HG03159 (cell line): ENCODE data around the gene TFE3.
"Not testable (repeated sequence)": the region's sequence is repeated elsewhere in the genome, so short reads cannot be mapped to it uniquely, and the experiment has no call there.

Experiments used
- ATAC-seq: cut with Tn5 transposase; IDR thresholded peaks from one replicate; pipeline ENCODE4 v1.9.1; 2021; ENCODE audit warnings: mild to moderate bottlenecking, moderate library complexity; ENCODE audit not compliant: unreplicated experiment

Gene TFE3

GRCh38 chrX:49002091-49002935 lies 40.8 kb downstream of the TFE3 start, which contains the start of gene GRIPAP1:
Gene GRIPAP1, minus strand, starts transcription at chrX:49002264. Its CDS starts 35 bp downstream, at chrX:49002229.
- peak; percentile 80 for ATAC-seq

DNA sequence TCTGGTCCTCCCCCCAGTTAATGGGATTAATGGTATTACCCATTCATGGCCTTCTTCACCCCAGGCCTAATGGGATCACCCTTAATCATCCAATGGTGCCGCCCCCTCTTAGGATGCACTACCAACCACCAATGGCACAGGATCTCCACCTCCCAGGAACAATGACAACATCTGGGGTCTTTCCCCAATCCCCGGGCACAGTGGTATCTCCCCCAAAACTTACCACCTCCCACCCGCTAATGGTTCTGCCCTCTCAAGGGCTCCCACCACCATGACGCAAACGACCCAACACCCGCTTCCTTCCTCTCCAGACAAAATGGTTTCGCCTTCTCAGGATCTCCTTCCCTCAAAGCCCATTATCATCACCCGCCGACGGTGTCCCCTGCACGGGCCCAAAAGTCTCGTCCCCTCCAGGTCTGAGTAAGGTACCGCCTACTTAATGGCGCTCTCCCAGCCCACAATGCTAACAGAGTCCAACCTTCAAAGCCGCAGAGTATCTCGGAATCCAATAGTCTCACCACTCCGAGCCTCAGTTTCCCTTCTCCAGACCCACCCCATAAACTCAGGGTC lies 41.6 kb downstream of the TFE3 start:
- ATAC-seq: peak; percentile 20

DNA sequence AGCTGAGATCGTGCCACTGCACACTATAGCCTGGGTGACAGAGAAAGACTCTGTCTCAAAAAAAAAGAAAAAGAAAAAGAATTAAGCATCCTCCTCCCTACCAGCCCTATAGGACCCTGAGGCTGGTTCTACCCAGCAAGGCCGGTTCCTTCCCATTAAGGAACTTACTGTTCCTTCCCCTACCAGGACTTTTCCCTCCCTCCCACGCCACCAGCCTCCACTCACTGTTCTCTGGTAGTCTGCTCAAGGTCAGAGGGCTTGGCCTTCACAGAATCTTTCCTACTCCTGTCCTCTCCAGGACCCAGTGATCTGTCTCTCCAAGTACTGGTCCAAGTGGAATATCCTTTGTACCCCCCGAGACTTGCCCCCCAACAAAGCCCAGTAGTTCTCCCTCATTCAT lies 42.5 kb downstream of the TFE3 start:
- ATAC-seq: no peak

DNA sequence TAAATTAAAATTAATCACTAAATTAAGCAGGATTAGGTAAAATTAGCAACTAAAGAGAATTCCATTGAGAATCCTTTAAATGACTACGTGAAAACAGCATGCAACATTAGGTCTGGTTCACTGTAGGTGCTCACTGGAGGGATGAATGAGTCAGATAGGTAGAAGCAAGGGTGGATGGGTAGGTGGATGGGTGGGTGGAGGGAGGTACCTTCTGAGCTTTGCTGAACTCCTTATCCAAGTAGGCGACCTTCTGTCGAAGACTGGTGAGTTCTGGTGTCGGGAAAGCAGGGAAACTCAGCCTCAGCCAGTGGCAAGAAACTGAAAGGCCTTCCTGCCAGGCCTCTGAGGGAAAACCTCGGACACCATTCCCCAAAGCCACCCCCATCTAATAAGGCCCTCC lies 44.1 kb downstream of the TFE3 start:
- no peak for ATAC-seq

- no peak for ATAC-seq
Observed at GRCh38 chrX:48998391-48998790, 44.8 kb downstream of the TFE3 start.

- no peak for ATAC-seq
Observed at GRCh38 chrX:48997865-48998264, 45.3 kb downstream of the TFE3 start.

GRCh38 chrX:48997455-48997854 lies 45.7 kb downstream of the TFE3 start:
- no peak for ATAC-seq

DNA sequence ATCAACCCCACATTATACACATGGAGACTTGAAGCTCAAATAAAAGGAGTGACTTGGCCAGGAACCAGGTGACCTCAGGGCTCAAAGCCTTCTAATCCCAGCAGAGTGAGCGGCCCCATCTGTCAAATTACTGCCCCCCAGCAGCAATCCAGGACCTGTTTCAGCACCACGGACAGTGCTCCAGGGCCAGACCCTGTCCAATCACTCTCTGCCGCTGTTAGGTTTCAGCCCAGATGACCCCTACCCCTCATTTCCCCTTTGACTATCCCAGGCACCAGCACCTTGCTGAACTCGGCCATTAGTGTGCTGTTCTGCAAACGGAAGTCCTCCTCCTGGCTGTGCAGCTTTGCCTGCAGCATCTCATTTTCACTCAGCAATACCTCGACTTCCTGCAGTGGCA lies 46.2 kb downstream of the TFE3 start:
- ATAC-seq: no peak

DNA sequence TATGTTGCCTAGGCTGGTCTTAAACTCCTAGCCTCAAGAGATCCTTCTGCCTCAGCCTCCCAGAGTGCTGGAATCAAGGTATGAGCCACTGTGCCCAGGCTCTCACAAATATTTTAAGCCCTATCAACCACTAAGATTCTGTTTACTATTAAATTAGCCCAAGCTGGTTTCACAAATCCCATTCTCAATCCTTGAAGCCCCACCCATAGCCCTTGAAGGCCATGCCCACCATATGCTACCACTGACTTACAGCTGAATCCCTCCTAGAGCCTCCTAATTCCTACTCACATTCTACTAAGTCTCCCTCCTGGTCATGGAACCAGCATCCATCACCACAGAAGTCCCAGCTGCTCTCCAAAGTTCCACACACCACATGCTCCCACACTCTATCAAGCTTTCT lies 50.8 kb downstream of the TFE3 start:
- no peak for ATAC-seq

DNA sequence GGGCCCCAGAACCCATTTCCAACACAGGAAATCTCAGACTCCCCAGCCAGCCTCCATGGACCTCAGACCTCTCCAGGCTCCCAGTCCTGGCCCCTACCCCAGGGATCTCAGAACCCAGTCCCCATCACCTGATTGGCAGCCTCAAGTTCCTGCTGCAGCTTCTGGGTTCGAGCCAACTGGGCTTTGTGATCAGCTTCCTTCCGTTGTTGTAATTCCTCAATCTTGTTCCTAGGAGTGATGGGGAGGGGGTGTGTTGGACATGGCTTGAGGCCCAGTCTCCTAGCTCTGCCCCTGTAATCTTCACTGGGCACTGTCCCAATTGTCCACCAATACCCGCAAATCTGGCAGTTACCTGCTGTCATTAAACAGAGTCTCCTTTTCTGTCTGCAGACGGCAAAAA lies 53.7 kb downstream of the TFE3 start:
- no peak for ATAC-seq

DNA sequence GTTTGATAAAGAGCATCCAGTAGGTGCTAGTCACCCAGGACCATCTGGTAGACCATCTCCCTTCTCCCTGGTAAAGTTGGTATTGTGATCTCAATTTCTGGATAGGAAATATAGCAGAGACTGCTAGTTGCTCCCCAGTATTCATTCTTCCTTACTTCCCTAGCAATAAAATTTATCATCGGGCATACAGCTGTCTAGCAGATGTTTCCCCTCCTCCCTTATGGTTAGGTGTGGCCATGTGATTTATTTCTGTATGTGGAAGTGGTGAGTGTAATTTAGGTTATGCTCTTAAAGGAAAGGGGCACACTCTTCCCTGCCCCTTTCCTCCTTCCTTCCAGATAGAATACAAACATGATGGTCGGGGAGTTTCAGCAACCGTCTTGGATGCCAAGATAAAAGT lies 59.3 kb downstream of the TFE3 start:
- no peak for ATAC-seq

GRCh38 chrX:48983081-48983480 lies 60.1 kb downstream of the TFE3 start:
- ATAC-seq: no peak

DNA sequence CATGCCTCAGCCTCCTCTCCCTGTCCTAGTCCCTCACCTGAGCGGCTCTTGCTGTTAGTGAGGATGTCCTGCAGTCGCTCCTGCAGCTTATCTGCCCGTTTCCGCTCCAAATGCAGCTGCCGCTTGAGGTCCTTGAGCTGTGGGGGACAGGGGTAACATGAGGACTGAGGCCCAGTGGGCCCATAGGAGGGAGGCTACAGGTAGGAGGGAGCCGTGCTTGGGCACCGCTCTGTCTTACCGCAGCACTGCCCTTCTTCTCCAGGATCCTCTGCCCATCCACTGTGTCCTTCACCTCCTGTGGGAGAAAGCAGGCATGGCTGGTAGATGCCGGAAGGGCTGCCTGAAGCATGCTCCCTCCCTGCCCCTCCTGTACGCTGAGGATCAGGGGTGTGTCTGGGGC lies 62.0 kb downstream of the TFE3 start:
- ATAC-seq: no peak

DNA sequence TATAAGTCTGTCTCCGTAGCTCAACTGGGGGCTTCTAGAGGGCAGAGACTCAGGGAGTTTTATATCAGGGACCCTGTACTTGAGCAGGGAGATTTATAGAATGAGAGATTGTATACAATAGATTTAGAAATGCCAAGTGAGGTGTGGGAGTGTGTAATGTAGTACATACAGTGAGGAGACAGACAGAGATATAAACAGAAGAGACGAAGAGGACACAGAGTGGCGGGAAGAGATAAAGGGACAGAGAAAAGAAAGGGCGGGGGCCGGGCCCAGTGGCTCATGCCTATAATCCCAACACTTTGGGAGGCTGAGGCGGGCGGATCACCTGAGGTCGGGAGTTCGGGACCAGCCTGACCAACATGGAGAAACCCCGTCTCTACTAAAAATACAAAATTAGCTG lies 62.8 kb downstream of the TFE3 start:
- not testable (repeated sequence) for ATAC-seq
